HEK293 (cell line): ENCODE data around the gene ANP32B.

ENCODE experiments used
- CTCF ChIA-PET: fragments of 350-600 bp; formaldehyde crosslinking; extraction: SDS; loops from one replicate; lab custom pipeline; 2021; ENCODE audit warnings: antibody characterized with exemption; lab: Yijun Ruan, JAX
- POLR2A ChIA-PET: fragments of 300-600 bp; formaldehyde crosslinking; extraction: SDS; loops from one replicate; lab custom pipeline; 2020; ENCODE audit warnings: antibody characterized with exemption, inconsistent platforms; lab: Yijun Ruan, JAX
- H3K27ac ChIP-seq: fragments of 200-500 bp; sonication (Bioruptor generic); 2 replicates; pipeline ENCODE4 v1.5.1; 2014; ENCODE audit warnings: low read depth, low read length, control low read depth, inconsistent platforms; ENCODE audit errors: extremely low read depth
- H3K36me3 ChIP-seq, 2 experiments: fragments of 200-500 bp in 1 of 2; sonication (Bioruptor generic) in 1 of 2; 1 replicate in 1 of 2; 2 replicates in 1 of 2; pipeline ENCODE4 v1.5.1; 2014 to 2017; ENCODE audit warnings: inconsistent platforms in 2 of 2, low read length in 2 of 2; ENCODE audit not compliant: control insufficient read depth in 2 of 2, insufficient read depth in 1 of 2
- H3K4me1 ChIP-seq: fragments of 200-500 bp; sonication (Bioruptor generic); 2 replicates; pipeline ENCODE4 v1.5.1; 2014; ENCODE audit warnings: mild to moderate bottlenecking, low read length, inconsistent platforms; ENCODE audit not compliant: control insufficient read depth, insufficient read depth
- H3K4me3 ChIP-seq: 2 replicates; pipeline ENCODE4 v1.5.1; 2011; ENCODE audit warnings: low read depth, mild to moderate bottlenecking, control low read depth, low read length, moderate library complexity
- H3K9me3 ChIP-seq: fragments of 200-500 bp; sonication (Bioruptor generic); 2 replicates; pipeline ENCODE4 v1.5.1; 2014; ENCODE audit warnings: low read depth, low read length, inconsistent platforms; ENCODE audit not compliant: control insufficient read depth, insufficient read depth
- KLF1 ChIP-seq: fragments of 450-650 bp; formaldehyde crosslinking; IDR thresholded peaks from 2 replicates; pipeline ENCODE4 v1.5.1; 2016; ENCODE audit warnings: missing biosample characterization, missing genetic modification characterization
- SALL2 ChIP-seq: fragments of 450-650 bp; formaldehyde crosslinking; IDR thresholded peaks from 2 replicates; pipeline ENCODE4 v1.5.0; 2017; ENCODE audit warnings: missing biosample characterization, mild to moderate bottlenecking, missing genetic modification characterization, borderline replicate concordance
- ZNF274 ChIP-seq, 2 experiments: fragments of 200-500 bp in 1 of 2; fragments of 450-650 bp in 1 of 2; sonication (Bioruptor generic) in 1 of 2; formaldehyde crosslinking in 1 of 2; IDR thresholded peaks; 2 replicates each; pipeline versions ENCODE4 v1.5.1 to v1.6.1; 2014 to 2016; ENCODE audit warnings: borderline replicate concordance in 1 of 2, inconsistent platforms in 1 of 2, low read length in 1 of 2, missing biosample characterization in 1 of 2, missing genetic modification characterization in 1 of 2
- ZNF433 ChIP-seq: fragments of 450-650 bp; formaldehyde crosslinking; IDR thresholded peaks from 2 replicates; pipeline ENCODE4 v1.5.1; 2016; ENCODE audit warnings: missing biosample characterization, missing genetic modification characterization, low read depth
- ZNF529 ChIP-seq: fragments of 450-650 bp; formaldehyde crosslinking; IDR thresholded peaks from 2 replicates; pipeline ENCODE4 v1.5.1; 2017; ENCODE audit warnings: missing genetic modification characterization, missing biosample characterization; ENCODE audit not compliant: insufficient replicate concordance
- ZNF558 ChIP-seq: fragments of 450-650 bp; formaldehyde crosslinking; IDR thresholded peaks from 2 replicates; pipeline ENCODE4 v1.5.1; 2016; ENCODE audit warnings: missing biosample characterization, missing genetic modification characterization
- ZNF654 ChIP-seq: fragments of 450-650 bp; formaldehyde crosslinking; IDR thresholded peaks from 2 replicates; pipeline ENCODE4 v1.5.1; 2016; ENCODE audit warnings: low read depth, missing biosample characterization, missing genetic modification characterization
- ZNF658 ChIP-seq: fragments of 450-650 bp; formaldehyde crosslinking; IDR thresholded peaks from 2 replicates; pipeline ENCODE4; 2016; ENCODE audit warnings: missing biosample characterization, missing genetic modification characterization
- TF ChIP-seq, protein P1 (sequence below): fragments of 450-650 bp; formaldehyde crosslinking; IDR thresholded peaks from 2 replicates; pipeline ENCODE4 v1.5.1; 2017; ENCODE audit warnings: missing biosample characterization, mild to moderate bottlenecking, missing genetic modification characterization, moderate library complexity
- TF ChIP-seq, protein P2 (sequence below): fragments of 450-650 bp; formaldehyde crosslinking; IDR thresholded peaks from 2 replicates; pipeline ENCODE4 v1.5.1; 2016; ENCODE audit warnings: missing biosample characterization, missing genetic modification characterization
- TF ChIP-seq, protein P3 (sequence below): IDR thresholded peaks from 2 replicates; pipeline ENCODE4 v1.6.1; 2011; ENCODE audit warnings: mild to moderate bottlenecking, low read depth, low read length, borderline replicate concordance
- TF ChIP-seq, protein P4 (sequence below): fragments of 450-650 bp; formaldehyde crosslinking; IDR thresholded peaks from 2 replicates; pipeline ENCODE4 v1.5.1; 2016; ENCODE audit warnings: missing biosample characterization, missing genetic modification characterization
- TF ChIP-seq, protein P5 (sequence below): fragments of 450-650 bp; formaldehyde crosslinking; IDR thresholded peaks from 2 replicates; pipeline ENCODE4 v1.5.1; 2016; ENCODE audit warnings: missing biosample characterization, missing genetic modification characterization
- TF ChIP-seq, protein P6 (sequence below): fragments of 450-650 bp; formaldehyde crosslinking; optimal IDR thresholded peaks from 2 replicates; pipeline ENCODE3; 2016; ENCODE audit warnings: missing biosample characterization, mild to moderate bottlenecking, missing genetic modification characterization
- TF ChIP-seq, protein P7 (sequence below): fragments of 450-650 bp; formaldehyde crosslinking; IDR thresholded peaks from 2 replicates; pipeline ENCODE4 v1.5.1; 2016; ENCODE audit warnings: missing biosample characterization, missing genetic modification characterization, borderline replicate concordance
- TF ChIP-seq, protein P8 (sequence below): fragments of 450-650 bp; formaldehyde crosslinking; IDR thresholded peaks from 2 replicates; pipeline ENCODE4 v1.5.1; 2016; ENCODE audit warnings: missing biosample characterization, missing genetic modification characterization
- TF ChIP-seq, protein P9 (sequence below): fragments of 450-650 bp; IDR thresholded peaks from 2 replicates; pipeline ENCODE4 v1.5.1; 2018; ENCODE audit warnings: missing biosample characterization, mild to moderate bottlenecking, missing genetic modification characterization

ANP32B gene

DNA sequence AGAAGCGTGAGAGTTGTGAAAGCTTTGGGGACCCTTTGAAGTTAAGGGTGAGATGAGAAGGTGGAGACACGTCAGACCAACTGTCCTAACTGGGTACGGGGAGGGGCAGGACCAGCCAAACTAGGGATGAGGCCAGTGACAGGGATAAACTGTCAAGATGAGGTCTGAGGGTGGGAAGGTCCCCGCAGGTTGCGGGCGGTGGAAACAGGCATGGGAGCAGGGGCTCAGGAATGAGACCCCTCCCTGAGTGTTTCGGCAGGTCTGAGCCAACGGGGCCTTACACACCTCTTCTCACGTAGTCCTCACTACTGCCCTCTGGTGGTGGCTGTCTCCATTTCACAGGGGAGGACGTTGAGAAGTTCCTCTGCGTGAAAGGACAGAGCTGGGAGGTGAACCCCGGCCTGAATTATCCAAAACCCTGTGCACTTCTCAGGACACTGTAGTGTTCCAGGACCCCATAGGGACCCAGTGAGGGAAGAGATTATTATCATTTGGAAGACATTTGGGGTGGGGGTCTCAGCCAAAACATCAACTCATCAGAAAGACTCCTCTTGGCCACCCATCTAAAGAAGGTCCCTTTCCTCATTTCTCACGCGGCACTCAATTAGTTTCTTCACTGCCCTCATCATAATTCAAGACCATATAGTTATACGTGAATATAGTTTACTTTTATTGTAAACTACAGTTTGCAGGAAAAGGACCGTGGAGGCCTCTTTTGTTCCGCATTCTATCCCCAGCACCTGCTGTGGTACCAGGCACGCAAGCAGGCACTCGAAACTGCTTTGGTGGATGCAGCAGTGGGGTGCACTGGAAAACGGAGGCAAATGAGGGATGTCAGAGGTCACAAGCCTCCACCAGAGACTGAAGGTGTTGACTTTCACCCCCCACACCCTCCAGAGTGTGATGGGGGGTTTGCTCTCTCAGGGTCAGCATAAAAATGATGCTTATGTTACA, 51.7 kb downstream of the ANP32B start:
- Histone ChIP-seq H3K27ac (no peak overlapping the region), H3K4me1 (no peaks in the 10 kb centered on the region), H3K9me3 (no peaks in the 10 kb centered on the region), H3K36me3 (no peaks in the 10 kb centered on the region), H3K4me3 (no peak overlapping the region)
- ChIA-PET CTCF (interaction anchor here (0.5 to 3.6 kb wide), 35 partner anchors 9 to 406 kb away, joined by 3 to 26 read pairs (median 3); partner anchors contain the start of genes CORO2A, NANS and TRMO), POLR2A (interaction anchor here (1.0 kb wide), 1 partner anchor 21 kb away, joined by 6 read pairs; the partner anchor contains the start of gene NANS)
- TF ChIP-seq, protein P1, sequence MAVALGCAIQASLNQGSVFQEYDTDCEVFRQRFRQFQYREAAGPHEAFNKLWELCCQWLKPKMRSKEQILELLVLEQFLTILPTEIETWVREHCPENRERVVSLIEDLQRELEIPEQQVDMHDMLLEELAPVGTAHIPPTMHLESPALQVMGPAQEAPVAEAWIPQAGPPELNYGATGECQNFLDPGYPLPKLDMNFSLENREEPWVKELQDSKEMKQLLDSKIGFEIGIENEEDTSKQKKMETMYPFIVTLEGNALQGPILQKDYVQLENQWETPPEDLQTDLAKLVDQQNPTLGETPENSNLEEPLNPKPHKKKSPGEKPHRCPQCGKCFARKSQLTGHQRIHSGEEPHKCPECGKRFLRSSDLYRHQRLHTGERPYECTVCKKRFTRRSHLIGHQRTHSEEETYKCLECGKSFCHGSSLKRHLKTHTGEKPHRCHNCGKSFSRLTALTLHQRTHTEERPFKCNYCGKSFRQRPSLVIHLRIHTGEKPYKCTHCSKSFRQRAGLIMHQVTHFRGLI (tag by site-specific recombination) = no peak
- TF ChIP-seq ZNF558 (tag by site-specific recombination) (no peak), ZNF658 (tag by site-specific recombination) (no peak), SALL2 (tag by site-specific recombination) (no peak), ZNF433 (no peak), KLF1 (no peak), ZNF529 (tag by site-specific recombination) (no peak), ZNF654 (tag by site-specific recombination) (peak; percentile 30), ZNF274 (IDR thresholded peaks at IDR 0.05; ENCODE audit: low read length) (no peak), ZNF274 (tag by site-specific recombination; IDR thresholded peaks at IDR 0.05; ENCODE audit: borderline replicate concordance) (no peak)
- TF ChIP-seq, protein P2, sequence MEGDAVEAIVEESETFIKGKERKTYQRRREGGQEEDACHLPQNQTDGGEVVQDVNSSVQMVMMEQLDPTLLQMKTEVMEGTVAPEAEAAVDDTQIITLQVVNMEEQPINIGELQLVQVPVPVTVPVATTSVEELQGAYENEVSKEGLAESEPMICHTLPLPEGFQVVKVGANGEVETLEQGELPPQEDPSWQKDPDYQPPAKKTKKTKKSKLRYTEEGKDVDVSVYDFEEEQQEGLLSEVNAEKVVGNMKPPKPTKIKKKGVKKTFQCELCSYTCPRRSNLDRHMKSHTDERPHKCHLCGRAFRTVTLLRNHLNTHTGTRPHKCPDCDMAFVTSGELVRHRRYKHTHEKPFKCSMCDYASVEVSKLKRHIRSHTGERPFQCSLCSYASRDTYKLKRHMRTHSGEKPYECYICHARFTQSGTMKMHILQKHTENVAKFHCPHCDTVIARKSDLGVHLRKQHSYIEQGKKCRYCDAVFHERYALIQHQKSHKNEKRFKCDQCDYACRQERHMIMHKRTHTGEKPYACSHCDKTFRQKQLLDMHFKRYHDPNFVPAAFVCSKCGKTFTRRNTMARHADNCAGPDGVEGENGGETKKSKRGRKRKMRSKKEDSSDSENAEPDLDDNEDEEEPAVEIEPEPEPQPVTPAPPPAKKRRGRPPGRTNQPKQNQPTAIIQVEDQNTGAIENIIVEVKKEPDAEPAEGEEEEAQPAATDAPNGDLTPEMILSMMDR (tag by site-specific recombination) = peak; percentile 33; the same call in 1 of the 2 replicates
- TF ChIP-seq, protein P3, sequence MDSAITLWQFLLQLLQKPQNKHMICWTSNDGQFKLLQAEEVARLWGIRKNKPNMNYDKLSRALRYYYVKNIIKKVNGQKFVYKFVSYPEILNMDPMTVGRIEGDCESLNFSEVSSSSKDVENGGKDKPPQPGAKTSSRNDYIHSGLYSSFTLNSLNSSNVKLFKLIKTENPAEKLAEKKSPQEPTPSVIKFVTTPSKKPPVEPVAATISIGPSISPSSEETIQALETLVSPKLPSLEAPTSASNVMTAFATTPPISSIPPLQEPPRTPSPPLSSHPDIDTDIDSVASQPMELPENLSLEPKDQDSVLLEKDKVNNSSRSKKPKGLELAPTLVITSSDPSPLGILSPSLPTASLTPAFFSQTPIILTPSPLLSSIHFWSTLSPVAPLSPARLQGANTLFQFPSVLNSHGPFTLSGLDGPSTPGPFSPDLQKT = no peak
- TF ChIP-seq, protein P4, sequence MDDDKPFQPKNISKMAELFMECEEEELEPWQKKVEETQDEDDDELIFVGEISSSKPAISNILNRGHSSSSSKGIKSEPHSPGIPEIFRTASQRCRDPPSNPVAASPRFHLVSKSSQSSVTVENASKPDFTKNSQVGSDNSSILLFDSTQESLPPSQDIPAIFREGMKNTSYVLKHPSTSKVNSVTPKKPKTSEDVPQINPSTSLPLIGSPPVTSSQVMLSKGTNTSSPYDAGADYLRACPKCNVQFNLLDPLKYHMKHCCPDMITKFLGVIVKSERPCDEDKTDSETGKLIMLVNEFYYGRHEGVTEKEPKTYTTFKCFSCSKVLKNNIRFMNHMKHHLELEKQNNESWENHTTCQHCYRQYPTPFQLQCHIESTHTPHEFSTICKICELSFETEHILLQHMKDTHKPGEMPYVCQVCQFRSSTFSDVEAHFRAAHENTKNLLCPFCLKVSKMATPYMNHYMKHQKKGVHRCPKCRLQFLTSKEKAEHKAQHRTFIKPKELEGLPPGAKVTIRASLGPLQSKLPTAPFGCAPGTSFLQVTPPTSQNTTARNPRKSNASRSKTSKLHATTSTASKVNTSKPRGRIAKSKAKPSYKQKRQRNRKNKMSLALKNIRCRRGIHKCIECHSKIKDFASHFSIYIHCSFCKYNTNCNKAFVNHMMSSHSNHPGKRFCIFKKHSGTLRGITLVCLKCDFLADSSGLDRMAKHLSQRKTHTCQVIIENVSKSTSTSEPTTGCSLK = no peak
- TF ChIP-seq, protein P5, sequence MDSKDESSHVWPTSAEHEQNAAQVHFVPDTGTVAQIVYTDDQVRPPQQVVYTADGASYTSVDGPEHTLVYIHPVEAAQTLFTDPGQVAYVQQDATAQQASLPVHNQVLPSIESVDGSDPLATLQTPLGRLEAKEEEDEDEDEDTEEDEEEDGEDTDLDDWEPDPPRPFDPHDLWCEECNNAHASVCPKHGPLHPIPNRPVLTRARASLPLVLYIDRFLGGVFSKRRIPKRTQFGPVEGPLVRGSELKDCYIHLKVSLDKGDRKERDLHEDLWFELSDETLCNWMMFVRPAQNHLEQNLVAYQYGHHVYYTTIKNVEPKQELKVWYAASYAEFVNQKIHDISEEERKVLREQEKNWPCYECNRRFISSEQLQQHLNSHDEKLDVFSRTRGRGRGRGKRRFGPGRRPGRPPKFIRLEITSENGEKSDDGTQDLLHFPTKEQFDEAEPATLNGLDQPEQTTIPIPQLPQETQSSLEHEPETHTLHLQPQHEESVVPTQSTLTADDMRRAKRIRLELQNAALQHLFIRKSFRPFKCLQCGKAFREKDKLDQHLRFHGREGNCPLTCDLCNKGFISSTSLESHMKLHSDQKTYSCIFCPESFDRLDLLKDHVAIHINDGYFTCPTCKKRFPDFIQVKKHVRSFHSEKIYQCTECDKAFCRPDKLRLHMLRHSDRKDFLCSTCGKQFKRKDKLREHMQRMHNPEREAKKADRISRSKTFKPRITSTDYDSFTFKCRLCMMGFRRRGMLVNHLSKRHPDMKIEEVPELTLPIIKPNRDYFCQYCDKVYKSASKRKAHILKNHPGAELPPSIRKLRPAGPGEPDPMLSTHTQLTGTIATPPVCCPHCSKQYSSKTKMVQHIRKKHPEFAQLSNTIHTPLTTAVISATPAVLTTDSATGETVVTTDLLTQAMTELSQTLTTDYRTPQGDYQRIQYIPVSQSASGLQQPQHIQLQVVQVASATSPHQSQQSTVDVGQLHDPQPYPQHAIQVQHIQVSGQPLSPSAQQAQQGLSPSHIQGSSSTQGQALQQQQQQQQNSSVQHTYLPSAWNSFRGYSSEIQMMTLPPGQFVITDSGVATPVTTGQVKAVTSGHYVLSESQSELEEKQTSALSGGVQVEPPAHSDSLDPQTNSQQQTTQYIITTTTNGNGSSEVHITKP (tag by site-specific recombination) = peak; percentile 32; the same call in 1 of the 2 replicates
- TF ChIP-seq, protein P6, sequence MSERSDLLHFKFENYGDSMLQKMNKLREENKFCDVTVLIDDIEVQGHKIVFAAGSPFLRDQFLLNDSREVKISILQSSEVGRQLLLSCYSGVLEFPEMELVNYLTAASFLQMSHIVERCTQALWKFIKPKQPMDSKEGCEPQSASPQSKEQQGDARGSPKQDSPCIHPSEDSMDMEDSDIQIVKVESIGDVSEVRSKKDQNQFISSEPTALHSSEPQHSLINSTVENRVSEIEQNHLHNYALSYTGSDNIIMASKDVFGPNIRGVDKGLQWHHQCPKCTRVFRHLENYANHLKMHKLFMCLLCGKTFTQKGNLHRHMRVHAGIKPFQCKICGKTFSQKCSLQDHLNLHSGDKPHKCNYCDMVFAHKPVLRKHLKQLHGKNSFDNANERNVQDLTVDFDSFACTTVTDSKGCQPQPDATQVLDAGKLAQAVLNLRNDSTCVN (tag by site-specific recombination) = no peak
- TF ChIP-seq, protein P7, sequence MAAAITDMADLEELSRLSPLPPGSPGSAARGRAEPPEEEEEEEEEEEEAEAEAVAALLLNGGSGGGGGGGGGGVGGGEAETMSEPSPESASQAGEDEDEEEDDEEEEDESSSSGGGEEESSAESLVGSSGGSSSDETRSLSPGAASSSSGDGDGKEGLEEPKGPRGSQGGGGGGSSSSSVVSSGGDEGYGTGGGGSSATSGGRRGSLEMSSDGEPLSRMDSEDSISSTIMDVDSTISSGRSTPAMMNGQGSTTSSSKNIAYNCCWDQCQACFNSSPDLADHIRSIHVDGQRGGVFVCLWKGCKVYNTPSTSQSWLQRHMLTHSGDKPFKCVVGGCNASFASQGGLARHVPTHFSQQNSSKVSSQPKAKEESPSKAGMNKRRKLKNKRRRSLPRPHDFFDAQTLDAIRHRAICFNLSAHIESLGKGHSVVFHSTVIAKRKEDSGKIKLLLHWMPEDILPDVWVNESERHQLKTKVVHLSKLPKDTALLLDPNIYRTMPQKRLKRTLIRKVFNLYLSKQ (tag by site-specific recombination) = no peak
- TF ChIP-seq, protein P8, sequence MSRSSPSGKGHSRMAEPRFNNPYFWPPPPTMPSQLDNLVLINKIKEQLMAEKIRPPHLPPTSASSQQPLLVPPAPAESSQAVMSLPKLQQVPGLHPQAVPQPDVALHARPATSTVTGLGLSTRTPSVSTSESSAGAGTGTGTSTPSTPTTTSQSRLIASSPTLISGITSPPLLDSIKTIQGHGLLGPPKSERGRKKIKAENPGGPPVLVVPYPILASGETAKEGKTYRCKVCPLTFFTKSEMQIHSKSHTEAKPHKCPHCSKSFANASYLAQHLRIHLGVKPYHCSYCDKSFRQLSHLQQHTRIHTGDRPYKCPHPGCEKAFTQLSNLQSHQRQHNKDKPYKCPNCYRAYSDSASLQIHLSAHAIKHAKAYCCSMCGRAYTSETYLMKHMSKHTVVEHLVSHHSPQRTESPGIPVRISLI (tag by site-specific recombination) = no peak
- TF ChIP-seq, protein P9, sequence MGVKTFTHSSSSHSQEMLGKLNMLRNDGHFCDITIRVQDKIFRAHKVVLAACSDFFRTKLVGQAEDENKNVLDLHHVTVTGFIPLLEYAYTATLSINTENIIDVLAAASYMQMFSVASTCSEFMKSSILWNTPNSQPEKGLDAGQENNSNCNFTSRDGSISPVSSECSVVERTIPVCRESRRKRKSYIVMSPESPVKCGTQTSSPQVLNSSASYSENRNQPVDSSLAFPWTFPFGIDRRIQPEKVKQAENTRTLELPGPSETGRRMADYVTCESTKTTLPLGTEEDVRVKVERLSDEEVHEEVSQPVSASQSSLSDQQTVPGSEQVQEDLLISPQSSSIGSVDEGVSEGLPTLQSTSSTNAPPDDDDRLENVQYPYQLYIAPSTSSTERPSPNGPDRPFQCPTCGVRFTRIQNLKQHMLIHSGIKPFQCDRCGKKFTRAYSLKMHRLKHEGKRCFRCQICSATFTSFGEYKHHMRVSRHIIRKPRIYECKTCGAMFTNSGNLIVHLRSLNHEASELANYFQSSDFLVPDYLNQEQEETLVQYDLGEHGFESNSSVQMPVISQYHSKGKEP = no peak
